Raji (cell line): Measurements from ENCODE around the gene DPH1.

Experiments used
- POLR2A ChIP-seq: IDR thresholded peaks from 2 replicates; pipeline ENCODE4 v1.6.1; 2011; ENCODE audit warnings: low read depth, low read length, control low read depth; ENCODE audit not compliant: insufficient read depth

Gene DPH1

DNA sequence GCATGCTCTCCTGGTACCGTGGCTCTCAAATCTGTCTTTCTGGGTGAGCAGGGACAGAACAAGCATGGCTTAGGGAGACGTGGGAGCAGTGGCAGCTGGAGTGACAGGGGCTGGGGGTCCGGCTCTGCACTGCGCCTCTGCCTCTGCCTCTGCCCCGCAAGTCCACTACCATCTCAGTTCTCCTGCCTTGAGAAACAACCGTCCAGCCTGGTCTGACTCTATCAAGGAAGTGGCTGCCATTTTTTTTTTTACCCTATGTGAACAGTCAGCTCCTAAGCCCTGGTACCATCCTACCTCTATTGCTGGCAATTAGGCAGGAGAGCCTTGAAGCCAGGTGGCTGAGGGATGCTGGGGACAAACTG is 41.1 kb downstream of the DPH1 start:
- TF ChIP-seq POLR2A = no peak

DNA sequence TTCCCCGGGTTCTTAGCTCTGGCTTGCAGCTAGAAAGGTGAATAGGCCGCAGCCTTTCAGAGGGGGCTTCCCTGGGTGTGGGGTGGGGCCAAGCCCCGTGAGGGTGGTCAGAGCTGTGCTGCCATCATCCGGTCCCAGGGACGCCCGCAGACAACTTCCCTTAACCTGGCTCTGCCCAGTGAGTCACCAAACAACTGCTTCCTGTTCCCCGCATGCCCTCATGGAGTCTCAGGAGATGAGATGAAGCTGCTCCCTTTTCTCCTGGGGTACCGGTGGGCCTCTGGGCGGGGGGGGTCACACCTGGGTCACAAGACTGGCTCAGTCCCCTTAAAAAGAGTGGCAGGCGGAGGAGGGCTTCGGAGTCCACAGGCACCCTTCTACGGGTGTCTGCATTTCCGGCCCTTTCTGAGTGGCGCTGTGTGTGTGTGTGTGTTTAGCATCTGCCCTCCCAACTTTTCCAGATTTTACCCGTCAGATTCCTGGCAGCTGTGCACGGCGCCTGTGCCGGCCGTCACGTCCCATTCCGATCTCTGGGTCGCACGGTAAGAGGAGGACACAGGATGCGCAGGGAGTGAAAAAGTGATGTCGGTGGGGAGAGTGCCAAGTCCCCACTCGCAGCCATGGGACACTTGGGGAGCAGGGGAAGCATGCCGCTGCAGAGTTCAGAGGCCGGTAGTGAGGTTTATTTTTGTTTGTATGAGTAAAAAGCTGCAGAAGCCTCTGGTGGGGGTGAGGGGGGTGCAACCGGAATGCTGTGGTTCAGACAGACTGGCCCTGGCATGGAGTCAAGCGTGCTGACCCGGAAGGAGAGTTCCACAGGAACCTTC is 41.7 kb downstream of the DPH1 start:
- TF ChIP-seq POLR2A = no peak

DNA sequence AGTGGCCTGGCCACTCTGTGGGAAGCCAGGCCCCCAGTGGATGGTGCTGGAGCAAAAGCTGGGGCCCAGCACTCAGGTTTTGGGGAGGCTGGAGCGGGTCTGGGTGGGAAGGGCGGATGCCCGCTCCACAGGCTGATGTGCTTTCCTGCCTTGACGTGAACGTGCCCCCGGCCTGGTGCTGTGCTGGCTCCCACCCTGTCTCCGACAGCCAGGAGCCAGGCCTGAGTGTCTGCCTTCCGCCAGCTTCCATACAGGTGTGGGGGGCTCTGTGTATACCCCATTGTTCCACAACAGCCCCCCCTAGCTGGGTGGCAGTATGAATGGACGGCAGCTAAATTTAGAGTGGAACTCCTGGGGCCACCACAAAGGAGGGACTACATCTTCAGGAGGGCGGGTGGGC is 45.0 kb downstream of the DPH1 start:
- no peak for TF ChIP-seq POLR2A

DNA sequence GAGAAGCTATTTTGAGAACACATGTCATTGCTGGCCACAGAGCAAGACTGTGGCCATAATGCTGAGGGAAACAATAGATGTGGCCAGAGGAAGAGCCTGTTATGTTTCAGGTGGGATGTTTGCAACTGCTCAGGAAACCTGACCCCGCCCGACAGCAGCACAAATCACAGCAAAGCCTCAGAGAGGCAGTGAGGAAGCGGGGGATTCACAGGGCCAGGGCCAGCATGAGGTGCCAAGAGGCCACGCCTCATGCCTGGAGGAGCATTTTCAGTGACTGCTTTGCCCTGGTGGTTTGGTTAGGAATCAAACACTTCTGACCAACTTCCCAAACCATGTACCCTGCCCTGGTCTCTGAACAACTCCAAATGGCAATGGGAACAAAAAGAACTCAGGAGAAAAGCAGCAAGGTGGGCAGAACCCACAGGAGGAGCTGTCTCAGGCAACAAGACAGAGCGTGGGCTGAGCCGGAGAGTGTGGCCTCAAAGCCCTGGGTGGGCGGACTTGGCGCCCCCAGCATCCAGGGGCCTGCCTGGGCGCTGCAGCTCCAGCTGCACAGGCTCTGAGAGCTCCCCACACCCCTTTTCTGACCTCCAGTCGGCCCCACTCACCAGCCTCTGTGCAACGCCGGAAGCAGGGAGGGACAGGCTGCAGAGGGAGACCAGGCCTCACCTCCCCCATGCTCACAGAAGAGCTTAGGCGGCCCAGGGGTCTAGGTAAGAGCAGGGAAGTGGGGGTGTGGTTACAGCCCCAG is 45.6 kb downstream of the DPH1 start:
- TF ChIP-seq POLR2A = no peak

DNA sequence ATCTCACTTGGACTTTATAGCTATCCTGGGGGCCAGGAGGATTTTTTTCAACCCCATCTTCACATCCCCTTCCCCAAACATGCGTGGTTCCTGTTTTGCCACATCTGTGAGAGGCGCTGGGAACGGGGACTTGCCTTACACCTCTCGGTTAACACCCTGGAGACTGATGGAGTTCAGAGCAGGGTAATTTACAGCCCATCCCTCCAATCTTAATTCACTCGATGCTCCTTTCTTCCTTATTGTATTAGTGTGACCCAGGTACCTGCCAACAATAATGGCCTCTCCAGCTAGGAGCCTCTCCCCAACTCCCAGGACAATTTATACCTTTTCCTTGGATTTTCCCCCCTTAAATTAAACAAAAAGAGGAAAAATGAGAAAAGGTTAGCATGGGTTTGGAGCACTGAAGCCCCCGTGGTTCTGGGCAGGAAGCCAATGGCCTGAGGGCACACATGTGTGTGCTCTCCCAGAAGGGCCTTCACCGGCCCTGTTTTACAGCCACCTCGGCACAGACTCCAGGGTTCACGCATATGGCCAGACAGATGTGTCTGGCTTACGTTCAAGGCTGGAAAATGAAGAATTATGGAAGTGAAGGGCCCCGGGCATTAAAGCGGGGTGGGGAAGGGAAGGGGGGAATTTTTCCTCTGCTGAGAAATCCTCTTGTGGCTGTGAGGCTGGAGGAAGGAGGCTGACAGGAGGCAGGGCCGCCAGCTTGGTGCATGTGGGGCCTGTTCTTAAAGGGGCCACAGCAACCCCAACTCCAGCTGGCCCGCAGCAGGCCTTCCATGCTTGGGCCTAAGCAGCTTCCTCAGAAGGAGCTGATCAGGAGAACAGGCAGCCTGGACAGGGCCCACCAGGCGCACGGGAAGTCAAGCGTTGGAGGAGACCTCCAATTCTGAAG is 46.4 kb downstream of the DPH1 start:
- TF ChIP-seq POLR2A = no peak

DNA sequence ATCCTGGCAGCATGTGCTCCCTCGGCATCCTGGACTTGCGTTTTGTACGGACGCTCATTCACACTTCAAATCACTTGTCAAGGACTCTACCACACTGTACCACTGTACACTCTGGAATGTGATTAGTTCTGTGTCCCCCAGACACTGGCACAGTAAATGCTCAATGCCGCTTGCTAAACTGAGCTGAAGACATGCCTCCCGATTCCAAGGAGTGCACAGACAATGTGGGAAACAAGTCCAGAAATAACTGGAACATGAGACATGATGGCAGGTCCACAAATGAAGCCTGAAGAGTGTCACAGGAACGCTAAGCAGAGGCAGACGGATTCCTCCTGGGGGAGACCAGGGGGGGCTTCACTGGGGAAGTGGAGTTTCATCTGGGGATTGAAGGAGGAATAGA is 47.1 kb downstream of the DPH1 start:
- TF ChIP-seq POLR2A = no peak

DNA sequence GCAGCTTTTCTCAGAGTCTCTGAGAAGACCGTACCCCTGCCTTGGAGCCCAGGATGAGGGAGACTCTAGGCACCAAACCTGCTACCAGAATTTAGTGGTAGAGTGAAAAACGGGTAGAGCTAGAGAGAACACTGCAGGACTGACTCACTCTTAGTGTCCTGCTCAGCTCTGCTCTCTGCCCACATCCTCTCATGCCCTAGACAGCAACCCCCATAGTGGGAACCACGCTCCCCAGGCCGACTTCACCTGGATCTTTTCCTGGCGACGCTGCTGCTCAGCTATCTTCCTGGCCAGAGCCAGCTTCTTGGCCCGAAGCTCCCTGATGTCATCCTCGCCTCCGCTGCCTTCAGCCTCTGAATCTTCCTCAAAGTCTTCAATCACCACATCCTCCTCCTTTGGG is 51.6 kb downstream of the DPH1 start:
- TF ChIP-seq POLR2A = no peak

DNA sequence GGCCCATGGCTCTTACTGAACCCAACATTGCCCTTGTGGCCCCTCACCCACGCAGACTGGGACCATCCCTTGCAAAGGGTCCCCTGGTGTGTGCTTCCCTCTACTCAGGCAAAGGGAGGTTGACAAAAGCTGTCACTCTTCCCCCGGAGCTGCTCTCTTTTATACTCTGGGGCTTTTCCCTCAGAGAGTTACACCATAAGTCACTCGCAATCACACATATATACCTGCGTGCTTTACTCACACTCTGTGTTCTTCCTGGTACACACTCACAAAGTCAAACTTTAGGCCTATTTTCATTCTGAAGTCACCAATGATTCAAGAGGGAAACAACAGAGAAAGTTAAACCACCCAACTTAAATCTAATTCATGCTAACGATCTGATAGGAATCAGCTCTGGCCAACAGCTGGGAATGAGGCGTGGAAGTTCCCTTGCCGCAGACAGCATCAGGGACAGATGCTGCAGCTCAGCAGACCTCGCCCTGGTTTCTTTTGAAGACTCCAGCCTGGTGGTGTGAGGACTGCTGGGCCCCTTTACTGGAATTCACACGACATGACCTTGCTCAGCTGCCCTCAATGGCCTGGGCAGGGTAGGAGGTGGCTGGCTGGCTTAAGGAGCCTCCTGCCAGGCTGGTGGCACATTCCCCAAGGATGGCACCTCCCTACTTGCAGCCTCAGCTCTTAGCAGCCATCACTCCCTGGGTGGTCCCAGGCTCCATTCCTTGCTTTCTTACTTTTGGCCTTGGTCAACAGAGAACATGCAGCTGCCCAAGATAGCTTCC is 52.2 kb downstream of the DPH1 start:
- no peak for TF ChIP-seq POLR2A

DNA sequence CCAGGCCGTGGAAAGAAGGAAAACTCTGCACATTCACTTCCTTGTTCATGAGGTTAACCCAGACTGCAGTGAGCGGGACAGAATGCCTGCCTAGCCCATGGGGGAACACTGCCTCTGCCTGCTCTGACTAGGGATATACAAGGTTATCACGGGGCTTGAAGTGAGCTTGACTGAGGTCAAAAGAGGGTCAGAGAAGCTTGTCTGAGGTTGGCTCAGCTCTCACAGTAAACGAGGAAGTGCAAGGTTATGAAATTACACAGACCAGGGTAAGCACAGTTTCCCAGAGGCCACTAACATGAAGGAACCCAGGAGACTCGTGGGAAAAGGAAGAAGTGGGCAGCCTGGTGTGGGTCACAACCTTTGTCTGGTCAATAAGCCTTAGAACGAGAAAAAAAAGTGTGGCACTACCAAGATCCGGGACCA is 53.7 kb downstream of the DPH1 start:
- no peak for TF ChIP-seq POLR2A

DNA sequence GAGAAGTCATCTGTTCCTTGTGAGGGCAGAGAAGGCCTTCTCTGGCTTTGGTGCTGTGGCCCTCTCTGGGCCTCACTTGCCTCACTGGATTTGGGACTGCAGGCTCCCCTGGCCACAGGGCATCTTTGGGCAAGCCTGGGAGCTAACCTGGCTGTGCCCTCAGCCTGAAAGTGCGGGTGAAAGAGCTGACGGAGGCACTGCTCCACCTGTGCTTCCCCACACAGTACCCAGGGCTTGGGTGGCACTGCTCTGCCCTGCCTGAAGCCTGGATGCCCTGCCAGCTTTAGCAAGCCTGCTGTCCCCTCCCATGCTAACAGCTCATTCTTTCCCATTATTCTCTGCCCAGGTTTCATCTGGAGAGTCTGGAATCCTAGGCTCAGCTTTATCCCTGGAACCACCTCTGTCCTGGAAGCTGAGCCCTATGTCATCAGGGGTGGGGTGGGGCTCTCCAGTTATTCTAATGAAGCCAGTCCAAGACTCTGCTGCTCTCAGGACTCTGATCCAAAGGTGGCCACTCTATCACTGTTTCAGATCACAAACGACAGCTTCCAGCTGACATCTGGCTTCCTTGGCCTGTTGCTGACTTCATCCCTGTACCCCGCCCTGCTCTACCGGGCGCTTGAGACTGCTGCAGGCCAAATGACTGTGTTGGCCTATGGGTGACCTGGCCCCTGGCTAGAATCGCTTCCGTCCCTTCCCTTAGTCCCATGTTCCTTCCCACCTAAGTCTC is 54.2 kb downstream of the DPH1 start:
- TF ChIP-seq POLR2A = no peak

DNA sequence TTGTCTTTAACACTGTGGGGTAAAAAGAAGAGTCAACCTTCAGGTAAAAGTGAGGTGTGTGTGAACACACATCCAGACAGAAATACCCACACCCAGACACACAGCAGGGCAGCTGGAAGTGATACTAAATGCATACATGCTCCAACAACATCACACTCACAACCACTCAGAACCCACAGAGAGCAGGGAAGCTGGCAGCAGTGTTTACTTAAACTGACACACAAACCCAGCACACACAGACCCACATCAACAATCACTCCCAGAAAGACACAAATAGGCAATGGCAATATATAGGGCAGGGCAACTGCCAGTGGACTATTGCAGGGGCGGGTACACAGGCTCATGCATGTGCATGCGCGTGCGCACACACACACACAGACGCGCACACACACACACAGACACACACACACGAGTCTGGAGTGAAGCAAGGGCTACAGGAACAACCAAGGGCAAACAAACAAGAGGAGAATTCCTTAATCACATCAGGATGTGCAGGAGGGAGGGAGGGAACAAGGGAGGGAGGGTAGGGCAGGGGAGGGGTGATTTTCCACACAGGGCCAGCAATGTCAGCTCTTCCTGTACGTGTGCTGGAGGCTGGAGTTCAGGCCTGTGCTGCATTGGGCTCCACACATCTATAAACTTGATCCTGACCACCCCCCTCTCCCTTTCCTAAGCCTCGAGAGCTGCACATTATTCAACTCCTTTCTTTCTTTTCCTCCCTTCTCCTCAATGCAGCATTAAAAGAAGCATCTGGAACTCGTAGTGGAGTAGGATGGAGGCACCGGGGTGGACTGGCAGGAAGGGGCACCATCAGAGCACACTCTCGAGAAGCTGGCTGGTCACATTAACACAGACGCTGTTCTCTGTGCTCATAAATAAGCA is 55.1 kb downstream of the DPH1 start:
- TF ChIP-seq POLR2A = no peak

DNA sequence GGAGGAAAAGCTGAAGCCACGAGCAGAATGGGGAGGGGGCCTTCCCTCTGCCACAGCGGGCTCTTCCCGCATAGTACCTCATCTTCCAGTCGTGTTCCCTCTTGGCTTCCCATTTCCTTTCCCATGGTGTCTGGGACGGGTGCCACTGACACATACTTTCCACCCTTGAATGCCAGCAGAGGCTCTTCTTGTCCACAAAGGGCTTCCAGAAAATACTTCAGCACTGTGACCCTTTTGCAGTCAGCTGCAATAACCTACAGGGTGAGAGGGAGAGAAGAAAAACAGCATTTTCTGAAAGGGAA is 55.6 kb downstream of the DPH1 start:
- TF ChIP-seq POLR2A = no peak

DNA sequence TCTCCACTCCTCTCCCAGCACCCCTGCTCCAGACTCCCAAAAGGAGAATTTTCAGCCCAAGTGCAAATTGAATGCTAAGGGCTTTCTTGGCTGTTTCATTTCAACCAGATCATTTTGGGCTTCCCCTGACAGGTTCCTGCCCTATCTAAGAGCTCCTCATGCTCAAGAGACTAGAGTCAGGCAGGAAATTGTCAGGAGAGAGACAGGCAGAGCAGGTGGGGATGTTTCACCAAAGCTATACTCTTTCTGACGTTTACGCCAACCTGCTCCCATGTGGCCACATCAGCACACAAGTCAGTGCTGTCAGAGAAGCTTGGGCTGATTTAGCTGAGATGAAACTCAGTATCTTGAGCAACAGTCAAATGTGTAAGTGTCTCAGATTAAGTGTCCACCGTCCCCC is 56.4 kb downstream of the DPH1 start:
- TF ChIP-seq POLR2A = no peak

DNA sequence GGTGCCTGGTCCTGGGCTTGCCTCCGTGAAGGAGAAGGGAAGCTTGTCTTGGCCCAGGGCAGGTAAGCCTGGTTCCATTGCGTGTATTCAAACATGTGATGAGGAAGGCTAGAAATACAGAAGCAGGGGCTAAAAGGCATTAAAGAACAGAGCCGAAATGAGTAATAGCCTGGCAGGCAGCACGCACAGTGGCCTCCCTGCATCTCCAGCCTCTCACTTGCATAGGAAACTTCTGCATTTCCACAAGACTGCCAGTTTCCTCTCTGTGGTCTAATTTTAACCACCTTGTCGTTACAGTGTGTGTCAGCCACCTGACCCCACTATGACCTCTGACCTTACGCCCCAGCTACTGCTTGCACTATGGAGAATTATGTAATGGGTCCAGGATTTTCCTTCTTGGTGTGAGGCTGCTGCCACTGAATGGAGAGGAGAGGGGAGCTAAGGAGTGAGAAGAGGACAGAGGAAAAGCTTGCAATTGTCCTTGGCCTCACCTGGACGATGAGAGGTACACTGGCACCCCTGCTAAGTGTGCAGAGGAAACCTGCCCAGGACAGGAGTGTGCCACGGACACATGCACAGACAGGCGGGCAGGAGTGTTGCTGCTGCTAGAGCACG is 57.8 kb downstream of the DPH1 start:
- TF ChIP-seq POLR2A = no peak
